A172 (cell line): ENCODE results near the gene ARSB. TPM values are rescaled to one million over a fixed set of nuclear protein-coding genes. Genes with fewer than 3 reads are reported as not detected.
A peak's percentile ranks its signal among the peaks of the same experiment; 100 is the strongest.

Experiments used
- DNase-seq: peaks from one replicate; pipeline ENCODE4 v3.0.0-alpha.2; 2015; ENCODE audit warnings: low spot score
- total RNA-seq: library from RNA; depleted of rRNA; stranded (reverse); fragments of >200 nt; shearing (Covaris generic); gene quantifications from 2 replicates; pipeline ENCODE4 v1.2.3, GENCODE V29; 2014

ARSB gene
- total RNA-seq, 1 experiment from 2014 or later = 13.4 TPM

DNA sequence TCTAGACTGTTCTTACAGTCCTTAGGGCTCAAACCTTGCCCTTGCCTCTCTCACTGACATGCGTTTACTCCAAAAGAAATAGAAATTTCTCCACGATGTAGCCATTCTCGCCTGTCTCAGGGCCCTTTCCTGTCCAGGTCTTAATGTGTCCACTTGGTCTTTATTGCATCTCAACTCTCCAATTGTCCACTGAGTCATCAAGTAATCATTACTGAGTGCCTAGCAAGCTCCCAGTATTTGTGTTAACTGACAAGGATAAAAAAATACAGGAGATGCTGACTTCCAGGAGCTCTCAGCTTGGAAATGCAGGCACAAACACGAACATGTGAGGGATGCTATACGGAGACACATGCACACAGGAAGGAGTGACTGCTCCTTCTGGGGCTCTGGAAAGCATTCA, 147.3 kb downstream of the ARSB start:
- DNase-seq = no peak

DNA sequence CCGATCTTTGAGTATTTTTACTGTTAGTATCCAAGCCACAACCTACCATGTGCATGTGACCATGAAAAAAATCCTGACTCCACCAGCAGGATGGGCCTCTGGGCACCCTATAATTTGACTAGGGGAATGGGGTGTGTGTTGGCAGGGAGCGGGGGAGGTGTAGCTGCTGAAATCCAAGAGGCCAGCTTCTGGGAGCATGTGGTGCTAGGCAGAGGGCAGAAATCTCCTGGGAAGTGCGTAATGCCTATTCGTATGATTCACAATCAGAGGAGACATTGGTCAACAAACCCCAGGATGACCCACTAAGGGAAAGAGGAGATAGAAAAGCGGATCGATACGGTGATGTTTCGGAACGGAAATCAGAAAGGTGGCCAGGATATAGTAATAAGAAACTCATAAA, 149.9 kb downstream of the ARSB start:
- no peak for DNase-seq

GRCh38 chr5:78833284-78833683, 151.8 kb downstream of the ARSB start:
- no peak for DNase-seq

GRCh38 chr5:78830528-78831046, 154.5 kb downstream of the ARSB start:
- no peak for DNase-seq

GRCh38 chr5:78829811-78830527, 155.1 kb downstream of the ARSB start:
- DNase-seq = no peak

- DNase-seq = no peak
Observed at GRCh38 chr5:78827725-78828124, 157.4 kb downstream of the ARSB start.

GRCh38 chr5:78824831-78825281, 160.3 kb downstream of the ARSB start:
- peak; percentile 8 for DNase-seq

DNA sequence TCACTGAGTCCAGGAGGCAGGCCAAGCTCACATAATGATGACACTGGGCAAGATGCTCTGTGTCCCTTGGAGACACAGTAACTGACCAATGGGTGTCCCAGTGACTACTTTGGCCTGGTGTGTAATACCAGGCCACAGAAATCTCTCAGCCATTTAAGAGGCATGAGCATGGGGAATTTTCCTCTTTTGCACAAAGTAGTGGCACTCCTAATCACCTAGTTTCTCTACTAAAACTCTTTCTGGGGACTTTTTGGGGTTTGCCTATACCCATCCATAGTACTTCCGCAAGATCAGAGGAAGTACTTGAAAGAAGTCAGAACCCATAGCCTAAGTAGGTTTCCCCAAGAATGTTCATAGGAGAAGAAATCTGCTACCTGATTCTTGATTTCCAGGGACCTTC, 161.9 kb downstream of the ARSB start:
- no peak for DNase-seq

GRCh38 chr5:78821536-78822021, 163.5 kb downstream of the ARSB start:
- no peak for DNase-seq

DNA sequence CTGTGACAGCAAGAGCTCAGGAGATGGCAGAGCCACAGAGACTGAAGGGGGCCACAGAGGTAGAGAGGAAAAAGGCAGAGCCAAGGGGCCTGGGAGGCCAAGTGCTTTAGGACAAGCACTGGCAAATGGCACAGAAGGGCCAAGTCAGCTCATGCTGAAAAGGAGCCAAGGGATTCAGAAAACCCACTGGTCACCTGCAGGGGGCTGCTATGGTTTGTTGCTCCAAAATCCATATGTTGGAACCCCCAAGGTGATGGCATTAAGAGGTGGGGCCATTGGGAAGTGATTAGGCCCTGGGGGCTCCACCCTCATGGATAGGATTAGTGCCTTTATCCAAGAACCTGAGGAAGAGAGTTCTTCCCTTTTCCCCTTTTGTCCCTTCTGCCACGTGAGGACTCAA, 165.4 kb downstream of the ARSB start:
- DNase-seq = no peak

GRCh38 chr5:78819166-78819565, 165.9 kb downstream of the ARSB start:
- no peak for DNase-seq

DNA sequence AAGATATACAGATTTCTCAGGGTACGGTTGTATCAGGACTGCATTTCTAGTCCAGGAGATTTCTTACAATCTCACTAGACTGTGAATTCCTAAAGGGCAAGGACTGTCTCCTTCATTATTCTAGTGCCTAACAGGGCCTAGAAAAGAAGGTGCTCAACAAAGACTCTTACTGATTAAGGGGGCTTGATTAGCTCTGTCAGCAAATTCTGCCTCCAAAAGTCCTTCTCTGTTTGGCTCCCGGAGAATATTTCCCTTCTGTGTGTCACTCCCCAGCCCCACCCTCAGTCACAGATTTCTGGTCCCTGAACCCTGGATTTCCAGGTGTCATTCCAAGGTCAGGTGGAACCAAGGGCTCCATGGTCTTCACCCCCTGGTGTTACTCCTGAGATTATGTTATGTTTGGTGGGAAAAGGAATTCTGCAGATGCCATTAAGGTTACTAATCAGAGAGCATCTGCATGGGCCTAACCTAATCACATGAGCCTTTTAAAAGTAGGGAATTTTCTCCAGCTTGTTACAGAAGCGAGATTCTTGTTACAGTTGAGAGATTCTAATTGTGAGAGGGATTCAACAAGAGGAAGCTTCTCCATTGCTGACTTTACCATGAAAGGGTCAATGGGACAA, 168.9 kb downstream of the ARSB start:
- peak; percentile 70 for DNase-seq

GRCh38 chr5:78813906-78814530, 171.1 kb downstream of the ARSB start:
- no peak for DNase-seq

DNA sequence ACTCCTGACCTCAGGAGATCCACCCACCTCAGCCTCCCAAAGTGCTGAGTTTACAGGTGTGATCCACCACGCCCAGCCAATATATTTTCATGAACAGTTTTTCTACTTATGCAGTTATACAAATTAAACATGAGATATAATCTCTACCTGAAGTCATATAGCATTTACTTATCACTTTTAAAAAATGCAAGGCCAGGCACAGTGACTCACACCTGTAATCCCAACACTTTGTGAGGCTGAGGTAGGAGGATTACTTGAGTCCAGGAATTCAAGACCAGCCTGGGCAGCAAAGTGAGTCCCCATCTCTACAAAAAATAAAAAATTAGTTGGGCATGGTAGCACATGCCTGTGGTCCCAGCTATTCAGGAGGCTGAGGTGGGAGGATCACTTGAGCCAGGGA, 171.8 kb downstream of the ARSB start:
- no peak for DNase-seq

DNA sequence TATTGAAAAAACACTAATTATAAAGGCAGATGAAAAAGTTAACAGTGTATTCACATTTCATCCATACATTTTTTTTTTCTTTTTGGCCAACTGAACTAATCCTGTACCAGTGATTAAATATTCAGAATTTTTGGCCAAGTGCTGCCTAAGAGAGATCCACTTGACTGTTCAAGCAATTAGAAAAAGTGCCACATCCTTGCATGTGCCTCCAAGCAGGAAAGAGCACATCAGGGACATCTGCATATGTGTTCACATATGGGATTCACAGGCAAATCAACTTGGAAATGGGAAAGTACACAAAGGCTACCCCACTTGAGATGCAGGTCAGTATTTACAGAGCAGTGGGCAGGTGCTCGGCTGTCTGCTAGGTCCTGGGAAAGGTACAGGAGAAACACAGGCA, 173.2 kb downstream of the ARSB start:
- DNase-seq = no peak

DNA sequence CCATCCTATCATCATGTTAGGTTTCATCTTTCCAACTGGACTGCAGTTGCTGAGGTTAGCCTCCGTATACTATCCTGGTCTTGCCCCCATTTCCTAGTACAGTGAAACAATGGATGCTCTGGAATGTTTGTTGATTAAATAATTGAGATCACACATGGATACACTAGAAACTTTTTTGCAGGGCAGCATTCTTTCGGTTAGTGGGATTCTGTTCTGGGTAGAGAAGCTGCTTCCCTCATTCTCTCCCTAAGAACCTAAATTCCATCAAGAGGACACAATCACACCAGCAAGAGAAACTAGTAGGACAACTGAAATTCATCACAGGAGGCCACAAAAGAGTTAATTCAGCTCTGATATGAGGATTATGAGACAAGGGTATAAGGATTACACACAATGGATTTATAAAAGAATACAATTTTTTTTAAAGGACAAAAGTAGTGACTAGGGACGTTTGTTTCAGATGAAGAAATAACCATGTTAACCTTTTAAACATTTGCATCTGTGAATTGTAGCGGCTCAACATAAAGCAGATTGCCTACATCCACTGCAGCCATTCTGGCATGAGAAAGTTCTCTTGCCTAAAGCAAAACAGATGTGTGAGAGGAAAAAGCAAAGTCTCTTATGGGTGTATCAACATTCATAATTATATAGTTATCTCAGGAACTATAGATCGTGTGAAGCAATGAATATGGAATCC, 173.8 kb downstream of the ARSB start:
- DNase-seq = no peak

DNA sequence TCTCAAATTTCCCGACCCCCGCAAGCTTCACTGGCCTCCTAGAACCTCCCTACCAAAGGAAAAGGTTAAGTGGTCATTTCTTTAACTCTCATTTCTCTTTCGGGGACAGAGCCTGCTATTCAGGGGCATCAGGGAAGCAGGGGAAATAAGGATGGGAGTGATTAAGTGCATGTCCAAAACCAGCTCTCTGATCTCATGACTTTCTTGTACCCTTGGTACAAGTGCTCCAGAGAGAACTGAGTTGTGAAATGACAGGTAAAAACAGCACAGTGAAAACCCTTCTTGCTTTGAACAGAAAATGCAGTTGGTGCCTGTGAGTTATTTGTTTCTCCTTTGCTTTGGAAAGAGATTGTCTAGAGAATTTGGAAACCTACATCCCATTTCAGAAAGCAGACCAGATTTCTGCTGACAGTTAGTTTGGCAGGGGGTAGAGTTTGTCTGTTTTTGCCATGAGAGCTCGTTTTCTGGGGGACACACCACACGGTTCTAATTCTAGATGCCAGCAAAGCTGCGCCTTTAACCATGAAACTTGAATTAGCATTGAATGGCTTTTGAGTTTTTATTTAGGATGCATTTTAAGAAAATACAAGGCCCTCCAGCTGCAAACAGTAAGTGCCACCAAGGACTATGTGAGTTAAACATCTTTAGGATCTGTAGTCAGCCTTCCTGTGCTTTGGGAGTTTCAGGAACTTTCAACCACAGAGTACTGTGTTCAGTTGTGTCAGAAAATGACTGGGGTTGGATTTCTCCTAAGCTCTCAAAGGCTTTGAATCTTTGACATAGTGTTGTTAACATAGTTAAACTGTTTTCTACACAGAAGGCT, 174.8 kb downstream of the ARSB start:
- DNase-seq = no peak

DNA sequence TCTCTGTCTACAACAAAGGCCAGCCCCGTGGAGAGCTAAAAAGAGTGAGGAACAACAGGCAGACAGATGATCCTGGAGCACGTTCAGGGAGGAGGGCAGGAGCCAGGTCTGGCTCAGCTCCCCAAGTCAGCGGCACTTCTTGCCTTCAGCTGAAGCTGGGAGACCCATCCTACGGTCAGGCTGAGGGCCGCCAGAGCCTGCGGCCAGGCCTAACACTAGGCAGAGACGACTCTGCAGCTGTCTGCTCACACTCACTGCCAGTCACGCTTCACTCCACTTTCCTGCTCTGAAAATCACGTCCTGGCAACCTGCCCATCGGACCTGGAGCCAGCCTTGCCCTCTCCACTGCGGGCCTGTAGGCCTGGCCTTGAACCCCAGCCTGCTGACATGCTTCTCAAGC, 175.7 kb downstream of the ARSB start:
- DNase-seq = no peak

GRCh38 chr5:78808818-78809217, 176.3 kb downstream of the ARSB start:
- no peak for DNase-seq

- no peak for DNase-seq
Observed at GRCh38 chr5:78808380-78808779, 176.7 kb downstream of the ARSB start.

GRCh38 chr5:78806544-78806943, 178.6 kb downstream of the ARSB start:
- DNase-seq = peak; percentile 95
